COLO668 (cell line): ENCODE measurements around the gene MGA.

ENCODE experiments used
- DNase-seq: peaks from one replicate; lab custom pipeline; 2025; ENCODE audit not compliant: unreplicated experiment; lab: John Stamatoyannopoulos, UW

The MGA gene

GRCh38 chr15:41656188-41656587, 4.0 kb upstream of the MGA start:
- no peak for DNase-seq

GRCh38 chr15:41658689-41659088, 1.5 kb upstream of the MGA start:
- DNase-seq, result no peak

DNA sequence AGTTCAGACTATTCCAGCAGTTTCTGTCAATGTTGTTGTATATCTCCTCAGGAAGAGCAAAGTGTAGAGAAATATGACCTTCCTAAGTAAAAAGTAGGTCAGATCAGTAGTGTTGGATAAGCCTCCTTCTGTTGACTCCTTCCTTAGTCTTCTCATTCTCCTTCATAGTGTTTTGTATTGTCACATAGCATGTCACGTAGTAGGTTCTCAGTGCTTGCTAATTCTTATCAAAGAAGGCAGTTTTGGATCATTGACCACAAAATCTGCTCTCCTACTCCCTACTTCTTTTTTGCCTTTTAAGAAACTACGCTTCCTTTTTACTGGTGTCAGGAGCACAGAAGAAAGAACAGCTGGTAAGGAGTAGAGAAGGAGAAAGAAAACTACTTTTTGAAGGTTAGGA, 1.0 kb upstream of the MGA start:
- DNase-seq, result no peak

DNA sequence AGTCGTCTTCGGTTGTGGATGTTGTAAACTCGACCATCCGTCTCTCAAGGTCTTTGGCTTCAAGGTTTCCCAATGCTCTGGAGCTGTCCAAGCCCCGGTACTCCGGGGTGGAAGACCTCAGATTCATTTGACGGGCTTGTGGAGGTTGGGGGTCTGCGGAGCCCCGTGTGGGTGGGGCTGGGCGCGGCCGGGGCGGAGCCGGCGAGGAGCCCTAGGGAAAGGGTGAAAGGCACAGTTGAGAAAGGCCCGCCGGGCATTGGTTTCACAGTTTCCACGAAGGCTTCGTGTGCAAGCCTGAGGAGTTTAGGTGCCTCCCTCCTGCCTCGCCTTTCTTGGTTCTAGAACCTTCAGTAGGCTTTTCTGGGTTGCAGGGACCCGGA, 360 bp upstream of the MGA start:
- DNase-seq, result no peak

DNA sequence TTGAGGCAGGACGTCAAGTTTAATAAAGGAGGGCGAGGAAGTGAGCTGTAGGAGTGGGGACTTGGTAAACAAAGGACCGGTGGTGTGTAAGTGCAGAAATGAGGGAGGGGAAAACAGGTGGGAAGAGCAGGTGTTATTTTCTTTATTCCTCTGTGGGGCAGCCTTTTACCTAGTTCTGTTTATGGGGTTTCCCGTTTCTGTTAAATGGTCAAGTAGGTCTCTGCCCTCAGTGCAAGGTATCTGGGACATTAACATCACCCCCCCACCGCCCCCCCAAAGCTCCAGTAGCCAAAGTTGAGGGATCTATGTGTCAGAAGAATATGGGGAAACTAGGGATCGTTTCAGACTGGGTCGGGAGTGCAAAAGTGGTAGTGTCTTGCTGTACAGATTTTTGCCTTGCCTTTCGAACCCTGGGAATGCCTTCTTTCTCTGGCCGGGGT, 893 bp downstream of the MGA start:
- DNase-seq, result no peak

DNA sequence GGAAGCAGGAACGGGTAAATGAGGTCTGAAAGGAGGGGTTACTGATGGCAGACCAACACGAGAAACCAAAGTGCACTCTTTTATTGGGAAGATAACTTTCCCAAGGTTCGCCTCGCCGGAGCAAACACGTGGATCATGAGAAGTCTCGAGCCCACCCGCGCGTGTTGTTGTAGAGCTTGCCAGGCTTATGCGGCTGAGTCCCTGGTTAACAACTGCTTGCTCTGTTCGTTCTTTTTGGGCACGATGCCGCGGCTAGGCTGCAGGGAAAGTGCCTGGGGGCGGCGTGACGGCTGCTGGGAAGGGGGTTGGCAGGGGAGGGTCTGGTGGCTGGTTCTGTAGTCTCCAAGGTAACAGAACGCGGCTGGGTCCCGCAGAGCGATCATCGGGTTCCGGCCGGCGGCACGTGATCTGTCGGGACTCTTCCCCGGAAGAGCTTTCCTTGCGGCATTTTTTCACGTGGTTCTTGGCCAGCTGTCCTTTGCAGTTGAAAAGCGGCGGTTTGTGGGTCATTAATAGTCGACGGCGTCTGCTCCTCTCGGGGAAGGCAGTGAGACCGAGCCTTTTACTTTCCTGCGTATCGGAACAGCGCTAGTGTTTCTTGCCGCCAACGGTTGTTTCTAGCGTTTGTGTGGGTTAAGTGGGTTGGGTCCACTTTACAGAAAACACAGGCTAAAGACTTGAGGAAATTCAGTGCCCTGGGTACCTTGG, 1.5 kb downstream of the MGA start:
- DNase-seq, result peak; percentile 80

GRCh38 chr15:41666353-41666920, 6.2 kb downstream of the MGA start:
- no peak for DNase-seq

GRCh38 chr15:41669701-41670100, 9.5 kb downstream of the MGA start:
- DNase-seq, result no peak

GRCh38 chr15:41671656-41672648, 11.7 kb downstream of the MGA start:
- DNase-seq, result no peak

DNA sequence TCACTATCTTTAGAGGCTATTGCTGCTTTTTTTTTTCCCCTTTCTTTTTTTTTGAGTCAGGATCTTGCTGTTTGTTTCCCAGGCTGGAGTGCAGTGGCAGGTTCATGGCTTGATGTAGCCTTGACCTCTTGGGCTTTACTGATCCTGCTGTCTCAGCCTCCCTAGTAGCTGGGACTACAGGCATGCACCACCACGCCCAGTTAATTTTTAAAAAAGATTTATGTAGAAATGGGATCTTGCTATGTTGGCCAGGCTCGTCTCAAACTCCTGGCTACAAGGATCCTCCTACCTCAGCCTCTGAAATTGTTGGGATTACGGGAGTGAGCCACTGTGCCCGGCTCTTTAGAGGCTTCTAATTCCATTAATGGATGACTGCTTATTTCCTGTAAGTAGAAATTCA, 15.1 kb downstream of the MGA start:
- DNase-seq, result no peak

- DNase-seq, result no peak
Observed at GRCh38 chr15:41678742-41679141, 18.5 kb downstream of the MGA start.

DNA sequence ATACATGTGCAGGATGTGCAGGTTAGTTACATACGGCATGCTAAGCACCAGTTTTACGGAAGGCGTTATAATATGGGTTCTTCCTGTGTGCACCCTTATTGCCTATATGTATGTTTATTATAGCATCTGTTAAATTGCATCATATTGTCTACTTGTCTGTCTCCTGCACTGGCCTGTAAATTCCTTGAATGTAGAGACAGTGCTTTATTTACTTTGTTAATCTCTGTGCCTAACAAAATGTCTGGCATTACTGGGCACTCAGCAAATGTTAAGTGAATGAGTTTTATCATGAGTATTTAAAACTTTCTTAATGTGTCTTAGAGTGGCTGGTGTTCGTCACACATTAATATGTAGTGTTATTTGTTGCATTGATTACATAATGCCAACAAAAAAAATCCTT, 23.8 kb downstream of the MGA start:
- no peak for DNase-seq

GRCh38 chr15:41688671-41689070, 28.5 kb downstream of the MGA start:
- no peak for DNase-seq

- DNase-seq, result no peak
Observed at GRCh38 chr15:41689083-41689482, 28.9 kb downstream of the MGA start.

GRCh38 chr15:41689834-41690233, 29.6 kb downstream of the MGA start:
- no peak for DNase-seq

DNA sequence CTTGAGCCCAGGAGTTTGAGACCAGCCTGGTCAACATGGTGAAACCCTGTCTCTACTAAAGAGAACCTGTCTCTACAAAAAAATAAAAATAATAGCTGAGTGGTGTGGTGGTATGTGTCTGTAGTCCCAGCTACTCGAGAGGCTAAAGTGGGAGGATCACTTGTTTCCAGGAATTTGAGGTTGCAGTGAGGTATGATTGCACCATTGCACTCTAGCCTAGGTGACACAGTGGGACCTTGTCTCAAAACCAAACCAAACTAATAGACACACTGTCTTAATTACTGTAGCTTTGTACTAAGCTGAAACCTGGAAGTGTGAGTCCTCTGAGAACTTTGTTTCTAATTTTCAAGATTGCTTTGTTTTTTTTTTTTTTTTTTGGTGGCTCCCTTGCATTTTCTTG, 30.4 kb downstream of the MGA start:
- no peak for DNase-seq

DNA sequence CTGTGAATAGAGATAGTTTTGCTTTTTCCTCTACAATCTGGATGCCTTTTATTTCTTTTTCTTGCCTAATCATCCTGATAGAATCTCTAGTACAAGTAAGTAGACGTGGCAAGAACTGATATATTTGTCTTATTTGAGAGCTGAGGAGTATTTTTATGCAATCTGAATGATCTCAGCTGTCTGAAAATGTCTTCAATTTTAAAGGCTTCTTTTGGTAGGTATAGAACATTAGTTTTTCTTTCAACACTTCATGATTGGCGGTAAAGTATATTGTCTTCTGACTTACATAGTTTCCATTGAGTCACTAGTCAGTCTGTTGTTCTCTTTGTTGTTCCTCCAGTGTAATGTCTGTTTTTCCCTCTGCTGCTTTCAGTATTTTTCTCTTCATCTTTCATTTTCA, 31.3 kb downstream of the MGA start:
- no peak for DNase-seq

- DNase-seq, result no peak
Observed at GRCh38 chr15:41692049-41692448, 31.8 kb downstream of the MGA start.

GRCh38 chr15:41693757-41694156, 33.6 kb downstream of the MGA start:
- DNase-seq, result no peak

GRCh38 chr15:41695750-41696436, 35.7 kb downstream of the MGA start:
- DNase-seq, result no peak

DNA sequence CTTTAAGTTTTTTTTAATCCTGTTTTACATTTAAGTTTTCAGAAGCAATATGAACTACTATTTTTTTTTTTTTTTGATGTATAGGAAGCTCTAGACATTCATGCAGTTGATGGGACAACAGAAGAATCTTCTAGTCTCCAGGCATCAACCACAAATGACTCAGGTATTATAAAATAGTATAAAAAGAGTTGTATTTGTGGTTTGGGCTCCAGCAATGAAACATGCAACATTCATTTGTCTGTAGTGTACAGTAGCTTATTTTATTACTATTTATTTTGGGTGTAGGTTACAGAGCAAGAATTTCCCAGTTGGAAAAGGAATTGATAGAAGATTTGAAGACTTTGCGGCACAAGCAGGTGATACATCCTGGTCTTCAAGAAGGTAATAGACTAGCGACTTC, 38.6 kb downstream of the MGA start:
- no peak for DNase-seq
